ENCODE data around the gene CDH13.

CDH13 gene

GRCh38 chr16:83162791-83163190 lies 536.0 kb downstream of the CDH13 start:
- no peak for DNase-seq (ENCODE audit: low read depth in 3 of 3)

- DNase-seq (ENCODE audit: low read depth in 3 of 3): no peak
These were observed 538.0 kb downstream of the CDH13 start for GRCh38 chr16:83164816-83165215.

- no peak for DNase-seq (ENCODE audit: low read depth in 3 of 3)
These were observed 544.6 kb downstream of the CDH13 start for GRCh38 chr16:83171396-83171795.

GRCh38 chr16:83174671-83175070 lies 547.9 kb downstream of the CDH13 start:
- no peak for DNase-seq (ENCODE audit: low read depth in 3 of 3)

GRCh38 chr16:83176802-83177201 lies 550.0 kb downstream of the CDH13 start:
- DNase-seq (ENCODE audit: low read depth in 3 of 3): no peak

GRCh38 chr16:83185902-83186301 lies 559.1 kb downstream of the CDH13 start:
- no peak for DNase-seq (ENCODE audit: low read depth in 3 of 3)

- DNase-seq (ENCODE audit: low read depth in 3 of 3): peak in 1 of 3 experiments; percentile 4
These were observed 560.6 kb downstream of the CDH13 start for GRCh38 chr16:83187405-83187804.

GRCh38 chr16:83196796-83197195 lies 570.0 kb downstream of the CDH13 start:
- DNase-seq (ENCODE audit: low read depth in 3 of 3): no peak

- DNase-seq (ENCODE audit: low read depth in 3 of 3): no peak
These were observed 570.7 kb downstream of the CDH13 start for GRCh38 chr16:83197450-83197849.

- DNase-seq (ENCODE audit: low read depth in 3 of 3): no peak
These were observed 572.2 kb downstream of the CDH13 start for GRCh38 chr16:83198977-83199376.

GRCh38 chr16:83200005-83200779 lies 573.4 kb downstream of the CDH13 start:
- no peak for DNase-seq (ENCODE audit: low read depth in 3 of 3)

GRCh38 chr16:83201748-83202147 lies 575.0 kb downstream of the CDH13 start:
- DNase-seq (ENCODE audit: low read depth in 3 of 3): no peak

- no peak for DNase-seq (ENCODE audit: low read depth in 3 of 3)
These were observed 579.1 kb downstream of the CDH13 start for GRCh38 chr16:83205896-83206295.

GRCh38 chr16:83206426-83206825 lies 579.7 kb downstream of the CDH13 start:
- DNase-seq (ENCODE audit: low read depth in 3 of 3): no peak

GRCh38 chr16:83211711-83212110 lies 584.9 kb downstream of the CDH13 start:
- DNase-seq (ENCODE audit: low read depth in 3 of 3): no peak

GRCh38 chr16:83212301-83212841 lies 585.6 kb downstream of the CDH13 start:
- no peak for DNase-seq (ENCODE audit: low read depth in 3 of 3)

GRCh38 chr16:83214671-83215070 lies 587.9 kb downstream of the CDH13 start:
- no peak for DNase-seq (ENCODE audit: low read depth in 3 of 3)

GRCh38 chr16:83215406-83216001 lies 588.7 kb downstream of the CDH13 start:
- peak; percentile 5 to 44 (median 17) for DNase-seq (ENCODE audit: low read depth in 3 of 3)

GRCh38 chr16:83219285-83219684 lies 592.5 kb downstream of the CDH13 start:
- no peak for DNase-seq (ENCODE audit: low read depth in 3 of 3)

GRCh38 chr16:83220066-83220465 lies 593.3 kb downstream of the CDH13 start:
- DNase-seq (ENCODE audit: low read depth in 3 of 3): no peak

- no peak for DNase-seq (ENCODE audit: low read depth in 3 of 3)
These were observed 597.9 kb downstream of the CDH13 start for GRCh38 chr16:83224642-83225041.

GRCh38 chr16:83227336-83227735 lies 600.6 kb downstream of the CDH13 start:
- no peak for DNase-seq (ENCODE audit: low read depth in 3 of 3)

GRCh38 chr16:83231729-83232128 lies 605.0 kb downstream of the CDH13 start:
- no peak for DNase-seq (ENCODE audit: low read depth in 3 of 3)

Measured in stimulated activated CD4-positive, alpha-beta T cell treated with anti-CD3 and anti-CD28 coated beads, TNF-alpha, amount 100 ng/mL, for 24 hours (primary cell).